Astrocyte (in vitro differentiated cells and primary cell): ENCODE data around the gene SULF2.

Experiments
- EZH2 ChIP-seq: IDR thresholded peaks from 2 replicates; pipeline ENCODE4 v1.6.1; 2012; ENCODE audit warnings: mild to moderate bottlenecking, low read length, inconsistent platforms; ENCODE audit not compliant: insufficient read depth
- TF ChIP-seq, protein P1 (sequence below): IDR thresholded peaks from 2 replicates; pipeline ENCODE4 v1.5.1; 2011; ENCODE audit warnings: low read depth, mild to moderate bottlenecking, inconsistent platforms, low read length, moderate library complexity; ENCODE audit not compliant: insufficient read depth

DNA sequence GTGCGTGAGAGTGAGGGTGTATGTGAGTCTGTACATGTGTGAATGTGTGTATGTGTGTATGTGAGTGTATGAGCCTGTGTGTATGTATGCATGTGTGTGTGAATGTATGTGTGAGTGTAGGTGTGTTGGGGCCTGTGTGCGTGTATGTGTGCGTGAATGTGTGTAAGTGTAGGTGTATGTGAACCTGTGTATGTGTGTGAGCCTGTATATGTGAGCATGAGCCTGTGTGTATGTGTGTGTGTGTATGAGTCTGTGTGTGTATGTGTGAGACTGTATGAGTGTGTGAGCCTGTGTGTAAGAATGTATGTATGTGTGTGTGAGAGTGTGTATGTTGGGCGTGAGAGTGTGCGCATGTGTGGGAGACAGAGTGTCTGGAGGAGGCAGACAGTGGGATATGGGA is 15.8 kb upstream of the SULF2 start:
- TF ChIP-seq, protein P1, sequence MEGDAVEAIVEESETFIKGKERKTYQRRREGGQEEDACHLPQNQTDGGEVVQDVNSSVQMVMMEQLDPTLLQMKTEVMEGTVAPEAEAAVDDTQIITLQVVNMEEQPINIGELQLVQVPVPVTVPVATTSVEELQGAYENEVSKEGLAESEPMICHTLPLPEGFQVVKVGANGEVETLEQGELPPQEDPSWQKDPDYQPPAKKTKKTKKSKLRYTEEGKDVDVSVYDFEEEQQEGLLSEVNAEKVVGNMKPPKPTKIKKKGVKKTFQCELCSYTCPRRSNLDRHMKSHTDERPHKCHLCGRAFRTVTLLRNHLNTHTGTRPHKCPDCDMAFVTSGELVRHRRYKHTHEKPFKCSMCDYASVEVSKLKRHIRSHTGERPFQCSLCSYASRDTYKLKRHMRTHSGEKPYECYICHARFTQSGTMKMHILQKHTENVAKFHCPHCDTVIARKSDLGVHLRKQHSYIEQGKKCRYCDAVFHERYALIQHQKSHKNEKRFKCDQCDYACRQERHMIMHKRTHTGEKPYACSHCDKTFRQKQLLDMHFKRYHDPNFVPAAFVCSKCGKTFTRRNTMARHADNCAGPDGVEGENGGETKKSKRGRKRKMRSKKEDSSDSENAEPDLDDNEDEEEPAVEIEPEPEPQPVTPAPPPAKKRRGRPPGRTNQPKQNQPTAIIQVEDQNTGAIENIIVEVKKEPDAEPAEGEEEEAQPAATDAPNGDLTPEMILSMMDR = no peak
- TF ChIP-seq EZH2 = no peak
